8988T (cell line): ENCODE data around the gene RARA.
"Not testable (repeated sequence)": the region's sequence is repeated elsewhere in the genome, so short reads cannot be mapped to it uniquely, and the experiment has no call there.

Source experiments
- DNase-seq: peaks from one replicate; pipeline ENCODE4 v3.0.0; 2011

Gene RARA

DNA sequence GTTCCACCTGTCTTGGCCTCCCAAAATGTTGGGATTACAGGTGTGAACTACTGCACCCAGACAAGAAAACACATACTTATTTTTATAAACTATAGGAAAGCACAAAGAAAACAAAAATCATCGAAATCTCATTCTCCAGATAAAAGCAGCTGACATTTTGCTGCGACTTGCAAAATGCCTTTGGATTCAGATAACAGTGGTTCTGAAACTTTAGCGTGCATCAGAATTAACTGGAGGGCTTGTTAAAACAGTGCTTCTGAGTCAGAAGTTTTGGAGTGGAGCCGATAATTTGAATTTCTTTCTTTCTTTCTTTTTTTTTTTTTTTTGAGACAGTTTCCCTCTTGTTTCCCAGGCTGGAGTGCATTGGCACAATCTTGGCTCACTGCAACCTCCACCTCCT is 73.3 kb downstream of the RARA start:
- no peak for DNase-seq

DNA sequence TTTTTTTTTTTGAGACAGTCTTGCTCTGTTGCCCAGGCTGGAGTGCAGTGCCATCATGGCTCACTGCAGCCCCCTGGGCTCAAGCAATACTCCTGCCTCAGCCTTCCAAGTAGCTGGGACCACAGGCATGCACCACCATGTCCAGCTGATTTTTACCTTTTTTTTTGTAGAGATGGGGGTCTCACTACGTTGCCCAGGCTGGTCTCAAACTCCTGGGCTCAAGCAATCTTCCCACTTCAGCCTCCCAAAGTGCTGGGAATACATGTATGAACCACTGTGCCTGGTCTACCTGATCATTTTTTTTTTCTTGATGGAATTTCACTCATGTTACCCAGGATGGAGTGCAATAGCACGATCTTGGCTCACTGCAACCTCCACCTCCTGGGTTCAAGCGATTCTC is 77.6 kb downstream of the RARA start:
- DNase-seq = not testable (repeated sequence)

GRCh38 chr17:40399185-40399584 is 90.2 kb downstream of the RARA start:
- no peak for DNase-seq

GRCh38 chr17:40402668-40403067 is 93.7 kb downstream of the RARA start:
- DNase-seq = no peak

DNA sequence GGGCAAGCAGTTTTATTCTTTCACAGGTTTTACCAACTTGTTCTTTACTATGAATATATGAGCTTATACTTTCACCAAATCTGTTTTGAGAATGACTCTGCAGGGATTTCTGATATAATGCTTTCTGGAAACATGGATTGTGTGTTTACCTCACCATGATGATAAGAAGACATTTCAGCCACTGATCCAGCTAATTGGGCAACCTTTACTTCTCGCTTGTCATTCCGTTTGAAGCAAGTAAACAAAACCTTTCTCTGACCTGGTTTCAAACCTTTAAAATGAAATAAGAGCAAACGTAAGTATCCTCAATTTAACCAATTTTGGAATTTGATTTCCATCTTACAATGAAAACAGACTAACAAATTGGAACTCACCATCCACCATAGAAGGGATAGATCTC is 95.0 kb downstream of the RARA start:
- DNase-seq = no peak
